ENCODE results near the gene NRXN3. TPM values are rescaled to one million over a fixed set of nuclear protein-coding genes. Genes with fewer than 3 reads are reported as not detected.

The NRXN3 gene
- total and polyA plus RNA-seq, 2 of the 4 experiments (the other 2 are of a cell fraction): 4.8 to 25.1 TPM

- H3K4me2 ChIP-seq (ENCODE audit: low read depth, low read length): no peak overlapping the region
- no peak overlapping the region for H3K56ac ChIP-seq (ENCODE audit: extremely low read depth, insufficient read depth, low read length)
- H2BK20ac ChIP-seq (ENCODE audit: low read depth, low read length): no peak overlapping the region
- no peak overlapping the region for H3K4ac ChIP-seq (ENCODE audit: low read depth, low read length)
- no peaks in the 10 kb centered on the region for H4K20me1 ChIP-seq (ENCODE audit: insufficient read depth, low read length)
- no peak overlapping the region for H3K4me3 ChIP-seq (ENCODE audit: insufficient read depth, low read depth, low read length)
- ChIA-PET POLR2A (ENCODE audit: unreplicated experiment) (no interaction called here), CTCF (no interaction called here)
- no peaks in the 10 kb centered on the region for H3K36me3 ChIP-seq (ENCODE audit: control insufficient read depth, insufficient read depth, low read length)
- no peak overlapping the region for H3K23ac ChIP-seq (ENCODE audit: low read depth, low read length)
- no peak for DNase-seq
- intact Hi-C loops (cut with micrococcal nuclease): no loop called here
- no peaks in the 10 kb centered on the region for H3K27me3 ChIP-seq (ENCODE audit: control insufficient read depth, insufficient read depth, low read length)
- H3K9ac ChIP-seq (ENCODE audit: low read depth, low read length): no peak overlapping the region
- no peak overlapping the region for H3K18ac ChIP-seq (ENCODE audit: low read depth, low read length)
- H2AK9ac ChIP-seq (replicated peaks; ENCODE audit: low read depth, low read length, poor library complexity): no peak overlapping the region
- H2AFZ ChIP-seq (replicated peaks; ENCODE audit: low read length, poor library complexity): no peak overlapping the region
- H2BK15ac ChIP-seq (ENCODE audit: low read depth, low read length): no peak overlapping the region
- no TSS peak for BruUV-seq (replicated peaks)
- no peaks in the 10 kb centered on the region for H3K79me1 ChIP-seq (ENCODE audit: low read depth in 1 of 2, low read length in 2 of 2)
- no peak overlapping the region for H3K27ac ChIP-seq (ENCODE audit: insufficient read depth, low read length)
- H4K8ac ChIP-seq (ENCODE audit: low read depth in 2 of 2, low read length in 2 of 2): no peak overlapping the region
- in situ Hi-C loops (cut with MboI; ENCODE audit: low sequenced_read_pairs): no loop called here
- dilution Hi-C loops (cut with HindIII; ENCODE audit: low sequenced_read_pairs, unreplicated experiment): no loop called here
- TF ChIP-seq FOS (IDR thresholded peaks at IDR 0.05; ENCODE audit: low read depth, low read length): no peak
- TF ChIP-seq NFE2L2 (IDR thresholded peaks at IDR 0.05; ENCODE audit: low read depth, low read length): no peak
- TF ChIP-seq MAZ (IDR thresholded peaks at IDR 0.05; ENCODE audit: borderline replicate concordance, low read depth, low read length): no peak
- no peak for TF ChIP-seq MAFK (IDR thresholded peaks at IDR 0.05; ENCODE audit: low read depth, low read length)
- TF ChIP-seq CTCF (conservative IDR thresholded peaks at IDR 0.05; ENCODE audit: low read depth, low read length): no peak
- no peak for TF ChIP-seq BHLHE40 (IDR thresholded peaks at IDR 0.05; ENCODE audit: low read depth, low read length)
- no peak for TF ChIP-seq SMC3 (IDR thresholded peaks at IDR 0.05; ENCODE audit: low read depth, low read length)
- no peak for TF ChIP-seq RAD21 (IDR thresholded peaks at IDR 0.05; ENCODE audit: low read length)
- TF ChIP-seq POLR2A (IDR thresholded peaks at IDR 0.05; ENCODE audit: low read depth, low read length): no peak
- TF ChIP-seq RFX5 (IDR thresholded peaks at IDR 0.05; ENCODE audit: low read depth, low read length): no peak
- TF ChIP-seq MXI1 (IDR thresholded peaks at IDR 0.05; ENCODE audit: borderline replicate concordance, low read depth, low read length): no peak
- TF ChIP-seq RCOR1 (IDR thresholded peaks at IDR 0.05; ENCODE audit: insufficient replicate concordance, low read length): no peak
- no peak for TF ChIP-seq CEBPB (IDR thresholded peaks at IDR 0.05; ENCODE audit: low read depth, low read length)
- TF ChIP-seq USF2 (IDR thresholded peaks at IDR 0.05; ENCODE audit: low read depth, low read length): no peak
- no peak for TF ChIP-seq ELK1 (IDR thresholded peaks at IDR 0.05; ENCODE audit: borderline replicate concordance, low read depth, low read length)
- TF ChIP-seq CHD1 (IDR thresholded peaks at IDR 0.05; ENCODE audit: low read depth, low read length): no peak
- H4K91ac ChIP-seq (ENCODE audit: insufficient read depth, low read depth, low read length): no peak overlapping the region
- no peak overlapping the region for H2BK5ac ChIP-seq (ENCODE audit: low read depth, low read length, poor library complexity, severe bottlenecking)
- H4K5ac ChIP-seq (ENCODE audit: low read depth, low read length): no peak overlapping the region
- H3K4me1 ChIP-seq (ENCODE audit: control insufficient read depth, insufficient read depth, low read length): no peaks in the 10 kb centered on the region
- H2BK120ac ChIP-seq (ENCODE audit: low read depth, low read length): no peak overlapping the region
- no peak overlapping the region for H2AK5ac ChIP-seq (ENCODE audit: low read depth, low read length)
- no peaks in the 10 kb centered on the region; the same call in none of the 2 replicates for H3K9me3 ChIP-seq (ENCODE audit: control insufficient read depth, insufficient read depth, low read length)
- H3K9me1 ChIP-seq (ENCODE audit: insufficient read depth, low read length): no peaks in the 10 kb centered on the region
- H3K14ac ChIP-seq (replicated peaks; ENCODE audit: low read depth, low read length): no peak overlapping the region
- no peak for ATAC-seq (ENCODE audit: low read depth)
Measured at GRCh38 chr14:78674820-78675219, 504.6 kb downstream of the NRXN3 start.

Data from IMR-90 (cell line).